Neural cell (in vitro differentiated cells): ENCODE results near the gene MIS12. TPM values are rescaled to one million over a fixed set of nuclear protein-coding genes. Genes with fewer than 3 reads are reported as not detected.

Experiments used
- H2AFZ ChIP-seq: fragments of 200-600, 300-800 bp; sonication (generic), shearing (Covaris generic); 2 replicates; pipeline ENCODE4 v1.6.0; 2014; ENCODE audit warnings: low read depth, mild to moderate bottlenecking, antibody characterized with exemption, low read length, moderate library complexity
- H3F3A ChIP-seq: fragments of 200-600 bp; shearing (Covaris generic); 2 replicates; pipeline ENCODE4 v1.6.1; 2016; ENCODE audit warnings: mild to moderate bottlenecking, moderate library complexity, mixed read lengths, antibody characterized with exemption, low read length; ENCODE audit not compliant: insufficient read depth, poor library complexity, severe bottlenecking
- H3K27ac ChIP-seq: fragments of 200-600, 300-800 bp; sonication (generic), shearing (Covaris generic); 2 replicates; pipeline ENCODE4 v1.5.1; 2014; ENCODE audit warnings: mild to moderate bottlenecking, low read length, moderate library complexity
- H3K27me3 ChIP-seq: fragments of 300-800, 200-600 bp; sonication (generic), shearing (Covaris generic); 2 replicates; pipeline ENCODE4 v1.6.0; 2014; ENCODE audit warnings: mild to moderate bottlenecking, low read depth, low read length, moderate library complexity; ENCODE audit not compliant: insufficient read depth
- H3K36me3 ChIP-seq: fragments of 300-800, 200-600 bp; sonication (generic), shearing (Covaris generic); 2 replicates; pipeline ENCODE4 v1.5.1; 2014; ENCODE audit warnings: mild to moderate bottlenecking, antibody characterized with exemption, low read length, moderate library complexity; ENCODE audit not compliant: insufficient read depth
- H3K4me2 ChIP-seq: fragments of 300-800, 200-600 bp; sonication (generic), shearing (Covaris generic); 2 replicates; pipeline ENCODE4 v1.6.0; 2014; ENCODE audit warnings: mild to moderate bottlenecking, low read length
- H3K4me3 ChIP-seq: fragments of 300-800, 200-600 bp; sonication (generic), shearing (Covaris generic); 2 replicates; pipeline ENCODE4 v1.5.1; 2014; ENCODE audit warnings: mild to moderate bottlenecking, low read length, moderate library complexity
- H3K79me2 ChIP-seq: fragments of 200-600 bp; shearing (Covaris generic); replicated peaks from 2 replicates; pipeline ENCODE4 v1.6.0; 2014; ENCODE audit warnings: mild to moderate bottlenecking, low read length, moderate library complexity; ENCODE audit not compliant: insufficient read depth
- H3K9ac ChIP-seq: fragments of 300-800, 200-600 bp; sonication (generic), shearing (Covaris generic); 2 replicates; pipeline ENCODE4 v1.6.1; 2016; ENCODE audit warnings: mild to moderate bottlenecking, low read length, mixed read lengths
- H3K9me2 ChIP-seq: fragments of 200-600 bp; shearing (Covaris generic); 2 replicates; pipeline ENCODE4 v1.6.1; 2016; ENCODE audit warnings: mild to moderate bottlenecking, low read length, mixed read lengths; ENCODE audit not compliant: insufficient read depth
- H3K9me3 ChIP-seq: fragments of 200-600, 300-800 bp; sonication (generic), shearing (Covaris generic); 2 replicates; pipeline ENCODE4 v1.6.1; 2016; ENCODE audit warnings: mild to moderate bottlenecking, mixed run types, low read length, moderate library complexity, mixed read lengths
- H4K20me1 ChIP-seq: fragments of 200-600 bp; shearing (Covaris generic); 2 replicates; pipeline ENCODE4 v1.6.1; 2016; ENCODE audit warnings: mild to moderate bottlenecking, mixed run types; ENCODE audit not compliant: insufficient read depth
- CTCF ChIP-seq: fragments of 450-650 bp; IDR thresholded peaks from 2 replicates; pipeline ENCODE4 v1.5.1; 2014; ENCODE audit warnings: antibody characterized with exemption, mild to moderate bottlenecking, moderate library complexity; ENCODE audit not compliant: poor library complexity, severe bottlenecking
- EP300 ChIP-seq: fragments of 450-650 bp; conservative IDR thresholded peaks from 2 replicates; pipeline ENCODE4 v1.6.1; 2014; ENCODE audit warnings: antibody characterized with exemption, mild to moderate bottlenecking, moderate library complexity; ENCODE audit not compliant: poor library complexity, severe bottlenecking
- EZH2 ChIP-seq: fragments of 200-600, 300-800 bp; shearing (Covaris generic), sonication (generic); IDR thresholded peaks from 2 replicates; pipeline ENCODE4 v1.6.1; 2014; ENCODE audit warnings: antibody characterized with exemption, low read length, borderline replicate concordance, mild to moderate bottlenecking; ENCODE audit not compliant: insufficient read depth, poor library complexity, severe bottlenecking
- MXI1 ChIP-seq: fragments of 450-650 bp; conservative IDR thresholded peaks from 2 replicates; pipeline ENCODE4 v1.6.1; 2014; ENCODE audit warnings: antibody characterized with exemption, mild to moderate bottlenecking; ENCODE audit not compliant: poor library complexity, severe bottlenecking
- POLR2AphosphoS5 ChIP-seq: IDR thresholded peaks from 2 replicates; pipeline ENCODE4 v1.6.1; 2012
- RAD21 ChIP-seq: fragments of 450-650 bp; conservative IDR thresholded peaks from 2 replicates; pipeline ENCODE4 v1.6.1; 2014; ENCODE audit warnings: antibody characterized with exemption, mild to moderate bottlenecking, moderate library complexity
- SMC3 ChIP-seq: fragments of 450-650 bp; conservative IDR thresholded peaks from 2 replicates; pipeline ENCODE4 v1.6.1; 2014; ENCODE audit warnings: antibody characterized with exemption, mild to moderate bottlenecking, moderate library complexity; ENCODE audit not compliant: poor library complexity
- TAF1 ChIP-seq: IDR thresholded peaks from 2 replicates; pipeline ENCODE4 v1.6.1; 2012; ENCODE audit warnings: low read depth
- polyA plus RNA-seq: library from polyadenylated mRNA; depleted of rRNA; stranded (reverse); fragments of >200 nt; gene quantifications from 2 replicates; pipeline ENCODE4 v1.2.3, GENCODE V29; 2014
- TF ChIP-seq, protein P1 (sequence below): IDR thresholded peaks from 2 replicates; pipeline ENCODE4 v1.6.1; 2012; ENCODE audit warnings: borderline replicate concordance

MIS12 gene
- polyA plus RNA-seq, 1 donor from 2014 or later, result 41.4 TPM

DNA sequence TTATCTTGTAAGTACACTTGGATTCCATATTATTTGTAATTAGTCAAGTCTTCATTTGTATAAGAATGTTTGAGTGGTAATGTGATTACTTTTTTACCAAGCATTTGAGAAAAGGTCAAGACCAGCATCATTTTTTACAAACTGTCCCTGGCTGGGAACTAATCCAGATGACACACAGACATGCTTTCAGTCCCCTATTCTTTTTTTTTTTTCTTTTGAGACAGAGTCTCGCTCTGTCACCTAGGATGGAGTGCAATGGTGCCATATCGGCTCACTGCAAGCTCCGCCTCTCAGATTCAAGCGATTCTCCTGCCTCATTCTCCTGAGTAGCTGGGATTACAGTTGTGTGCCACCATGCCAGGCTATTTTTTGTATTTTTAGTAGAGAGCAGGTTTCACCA is 4.9 kb upstream of the MIS12 start:
- H4K20me1 ChIP-seq, result no peaks in the 10 kb centered on the region
- H3F3A ChIP-seq, result no peaks in the 10 kb centered on the region
- H3K4me3 ChIP-seq, result no peak overlapping the region
- no peaks in the 10 kb centered on the region for H3K9me2 ChIP-seq
- no peak for TF ChIP-seq RAD21
- no peak for TF ChIP-seq EP300
- no peak for TF ChIP-seq EZH2
- no peak overlapping the region for H3K9ac ChIP-seq
- H3K36me3 ChIP-seq, result peaks cover 19% of the 10 kb centered on the region
- H3K27ac ChIP-seq, result no peak overlapping the region
- peaks cover 28% of the 10 kb centered on the region for H3K79me2 ChIP-seq
- no peak overlapping the region for H2AFZ ChIP-seq
- H3K9me3 ChIP-seq, result no peaks in the 10 kb centered on the region
- H3K4me2 ChIP-seq, result no peak overlapping the region
- H3K27me3 ChIP-seq, result no peaks in the 10 kb centered on the region

- Histone ChIP-seq H3K9me3 (no peaks in the 10 kb centered on the region), H3F3A (no peaks in the 10 kb centered on the region), H3K9ac (peak within 1 kb of the TSS; percentile 93), H3K9me2 (no peaks in the 10 kb centered on the region), H3K27ac (peak within 1 kb of the TSS; percentile 89), H2AFZ (peak within 1 kb of the TSS; percentile 76), H3K36me3 (peaks cover 16% of the 10 kb centered on the region), H3K4me2 (peak within 1 kb of the TSS; percentile 88), H4K20me1 (no peaks in the 10 kb centered on the region), H3K27me3 (no peaks in the 10 kb centered on the region), H3K79me2 (peaks cover 48% of the 10 kb centered on the region), H3K4me3 (peak within 1 kb of the TSS; percentile 89)
- TF ChIP-seq RAD21, result peak; percentile 10
- peak; percentile 80 for TF ChIP-seq POLR2AphosphoS5
- TF ChIP-seq, protein P1, sequence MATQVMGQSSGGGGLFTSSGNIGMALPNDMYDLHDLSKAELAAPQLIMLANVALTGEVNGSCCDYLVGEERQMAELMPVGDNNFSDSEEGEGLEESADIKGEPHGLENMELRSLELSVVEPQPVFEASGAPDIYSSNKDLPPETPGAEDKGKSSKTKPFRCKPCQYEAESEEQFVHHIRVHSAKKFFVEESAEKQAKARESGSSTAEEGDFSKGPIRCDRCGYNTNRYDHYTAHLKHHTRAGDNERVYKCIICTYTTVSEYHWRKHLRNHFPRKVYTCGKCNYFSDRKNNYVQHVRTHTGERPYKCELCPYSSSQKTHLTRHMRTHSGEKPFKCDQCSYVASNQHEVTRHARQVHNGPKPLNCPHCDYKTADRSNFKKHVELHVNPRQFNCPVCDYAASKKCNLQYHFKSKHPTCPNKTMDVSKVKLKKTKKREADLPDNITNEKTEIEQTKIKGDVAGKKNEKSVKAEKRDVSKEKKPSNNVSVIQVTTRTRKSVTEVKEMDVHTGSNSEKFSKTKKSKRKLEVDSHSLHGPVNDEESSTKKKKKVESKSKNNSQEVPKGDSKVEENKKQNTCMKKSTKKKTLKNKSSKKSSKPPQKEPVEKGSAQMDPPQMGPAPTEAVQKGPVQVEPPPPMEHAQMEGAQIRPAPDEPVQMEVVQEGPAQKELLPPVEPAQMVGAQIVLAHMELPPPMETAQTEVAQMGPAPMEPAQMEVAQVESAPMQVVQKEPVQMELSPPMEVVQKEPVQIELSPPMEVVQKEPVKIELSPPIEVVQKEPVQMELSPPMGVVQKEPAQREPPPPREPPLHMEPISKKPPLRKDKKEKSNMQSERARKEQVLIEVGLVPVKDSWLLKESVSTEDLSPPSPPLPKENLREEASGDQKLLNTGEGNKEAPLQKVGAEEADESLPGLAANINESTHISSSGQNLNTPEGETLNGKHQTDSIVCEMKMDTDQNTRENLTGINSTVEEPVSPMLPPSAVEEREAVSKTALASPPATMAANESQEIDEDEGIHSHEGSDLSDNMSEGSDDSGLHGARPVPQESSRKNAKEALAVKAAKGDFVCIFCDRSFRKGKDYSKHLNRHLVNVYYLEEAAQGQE, result no peak
Observed at GRCh38 chr17:5485270-5486205, 828 bp upstream of the MIS12 start, which contains the start of gene DERL2. Gene DERL2 (minus strand): TSS chr17:5486178. CDS start chr17:5486161, 17 bp downstream.

- Histone ChIP-seq H3K4me3 (no peak overlapping the region), H3K9me3 (no peaks in the 10 kb centered on the region), H3K36me3 (peaks cover 11% of the 10 kb centered on the region), H3K9me2 (no peaks in the 10 kb centered on the region), H3K79me2 (peaks cover 42% of the 10 kb centered on the region), H3K9ac (no peak overlapping the region), H2AFZ (no peak overlapping the region), H3K27ac (no peak overlapping the region), H3K4me2 (no peak overlapping the region), H4K20me1 (no peaks in the 10 kb centered on the region), H3K27me3 (no peaks in the 10 kb centered on the region), H3F3A (no peaks in the 10 kb centered on the region)
- no peak for TF ChIP-seq MXI1
- TF ChIP-seq TAF1, result no peak
- TF ChIP-seq, protein P1, result no peak
- TF ChIP-seq SMC3, result no peak
- TF ChIP-seq RAD21, result no peak
- TF ChIP-seq POLR2AphosphoS5, result no peak
- TF ChIP-seq CTCF, result no peak
- no peak for TF ChIP-seq EZH2
- TF ChIP-seq EP300, result no peak
Observed at GRCh38 chr17:5488752-5489151, 2.4 kb downstream of the MIS12 start.
